ENCODE measurements around the gene MS4A10. TPM values are rescaled to one million over a fixed set of nuclear protein-coding genes. Genes with fewer than 3 reads are reported as not detected.

MS4A10 gene
- total and polyA plus RNA-seq, 4 donors: not detected

DNA sequence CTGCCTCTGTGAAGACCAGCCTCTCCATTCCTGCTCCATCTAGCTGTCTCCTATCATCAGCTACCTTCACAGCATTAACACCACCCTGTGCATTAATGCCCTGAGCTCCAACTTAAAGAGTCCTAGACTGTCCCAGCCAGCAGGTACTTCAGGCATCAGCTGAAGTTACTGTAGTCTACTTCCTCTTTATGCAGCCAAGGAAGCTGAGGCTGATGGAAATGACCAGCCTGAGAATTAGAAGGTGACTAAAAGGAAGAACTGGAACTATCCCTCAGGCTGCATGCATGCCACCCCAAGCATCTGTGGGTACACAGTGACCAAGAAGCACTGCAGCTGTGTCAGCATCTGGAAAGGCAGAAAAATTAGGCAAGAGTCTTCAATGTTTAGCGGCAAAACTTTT, 28.2 kb downstream of the MS4A10 start:
- Histone ChIP-seq H3K27ac (ENCODE audit: low read depth in 1 of 2, low read length in 2 of 2) (no peak overlapping the region), H3K27me3 (ENCODE audit: control insufficient read depth in 4 of 4, insufficient read depth in 4 of 4, low read length in 3 of 4) (peaks cover 0 to 2% (median 0%) of the 10 kb centered on the region in 4 donors), H3K36me3 (ENCODE audit: control insufficient read depth in 4 of 4, insufficient read depth in 3 of 4, low read depth in 1 of 4, low read length in 3 of 4) (no peaks in the 10 kb centered on the region), H3K9ac (ENCODE audit: low read depth in 1 of 2, low read length in 2 of 2) (no peak overlapping the region), H3K4me1 (ENCODE audit: control insufficient read depth in 4 of 4, insufficient read depth in 4 of 4, low read length in 3 of 4) (no peaks in the 10 kb centered on the region), H3K4me3 (ENCODE audit: low read depth in 1 of 3, low read length in 3 of 3) (no peak overlapping the region), H3K9me3 (ENCODE audit: control insufficient read depth in 4 of 4, low read length in 3 of 4) (peaks cover 0 to 5% (median 3%) of the 10 kb centered on the region in 4 donors)
- 88% methylated on average over 1 of the region's 1 CpG for WGBS
- DNase-seq (ENCODE audit: low spot score): no peak
- TF ChIP-seq RAD21 (IDR thresholded peaks at IDR 0.05) (no peak), FOXA2 (IDR thresholded peaks at IDR 0.05) (no peak), FOXA1 (IDR thresholded peaks at IDR 0.05) (no peak), TAF1 (conservative IDR thresholded peaks at IDR 0.05) (no peak), HNF4G (IDR thresholded peaks at IDR 0.05) (no peak), RXRA (IDR thresholded peaks at IDR 0.05) (no peak), SP1 (IDR thresholded peaks at IDR 0.05) (no peak), NR2F2 (IDR thresholded peaks at IDR 0.05) (no peak), JUND (IDR thresholded peaks at IDR 0.05) (no peak), GABPA (IDR thresholded peaks at IDR 0.05 in 1 of 2, conservative IDR thresholded peaks at IDR 0.05 in 1 of 2) (no peak), HNF4A (conservative IDR thresholded peaks at IDR 0.05) (no peak), EGR1 (IDR thresholded peaks at IDR 0.05; ENCODE audit: low read depth in 2 of 2) (no peak), YY1 (IDR thresholded peaks at IDR 0.05) (no peak)
- TF ChIP-seq, protein P1, sequence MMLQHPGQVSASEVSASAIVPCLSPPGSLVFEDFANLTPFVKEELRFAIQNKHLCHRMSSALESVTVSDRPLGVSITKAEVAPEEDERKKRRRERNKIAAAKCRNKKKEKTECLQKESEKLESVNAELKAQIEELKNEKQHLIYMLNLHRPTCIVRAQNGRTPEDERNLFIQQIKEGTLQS (IDR thresholded peaks at IDR 0.05): no peak
- TF ChIP-seq, protein P2, sequence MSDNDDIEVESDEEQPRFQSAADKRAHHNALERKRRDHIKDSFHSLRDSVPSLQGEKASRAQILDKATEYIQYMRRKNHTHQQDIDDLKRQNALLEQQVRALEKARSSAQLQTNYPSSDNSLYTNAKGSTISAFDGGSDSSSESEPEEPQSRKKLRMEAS (IDR thresholded peaks at IDR 0.05): no peak
- TF ChIP-seq, protein P3, sequence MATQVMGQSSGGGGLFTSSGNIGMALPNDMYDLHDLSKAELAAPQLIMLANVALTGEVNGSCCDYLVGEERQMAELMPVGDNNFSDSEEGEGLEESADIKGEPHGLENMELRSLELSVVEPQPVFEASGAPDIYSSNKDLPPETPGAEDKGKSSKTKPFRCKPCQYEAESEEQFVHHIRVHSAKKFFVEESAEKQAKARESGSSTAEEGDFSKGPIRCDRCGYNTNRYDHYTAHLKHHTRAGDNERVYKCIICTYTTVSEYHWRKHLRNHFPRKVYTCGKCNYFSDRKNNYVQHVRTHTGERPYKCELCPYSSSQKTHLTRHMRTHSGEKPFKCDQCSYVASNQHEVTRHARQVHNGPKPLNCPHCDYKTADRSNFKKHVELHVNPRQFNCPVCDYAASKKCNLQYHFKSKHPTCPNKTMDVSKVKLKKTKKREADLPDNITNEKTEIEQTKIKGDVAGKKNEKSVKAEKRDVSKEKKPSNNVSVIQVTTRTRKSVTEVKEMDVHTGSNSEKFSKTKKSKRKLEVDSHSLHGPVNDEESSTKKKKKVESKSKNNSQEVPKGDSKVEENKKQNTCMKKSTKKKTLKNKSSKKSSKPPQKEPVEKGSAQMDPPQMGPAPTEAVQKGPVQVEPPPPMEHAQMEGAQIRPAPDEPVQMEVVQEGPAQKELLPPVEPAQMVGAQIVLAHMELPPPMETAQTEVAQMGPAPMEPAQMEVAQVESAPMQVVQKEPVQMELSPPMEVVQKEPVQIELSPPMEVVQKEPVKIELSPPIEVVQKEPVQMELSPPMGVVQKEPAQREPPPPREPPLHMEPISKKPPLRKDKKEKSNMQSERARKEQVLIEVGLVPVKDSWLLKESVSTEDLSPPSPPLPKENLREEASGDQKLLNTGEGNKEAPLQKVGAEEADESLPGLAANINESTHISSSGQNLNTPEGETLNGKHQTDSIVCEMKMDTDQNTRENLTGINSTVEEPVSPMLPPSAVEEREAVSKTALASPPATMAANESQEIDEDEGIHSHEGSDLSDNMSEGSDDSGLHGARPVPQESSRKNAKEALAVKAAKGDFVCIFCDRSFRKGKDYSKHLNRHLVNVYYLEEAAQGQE (IDR thresholded peaks at IDR 0.05): no peak
- TF ChIP-seq, protein P4, sequence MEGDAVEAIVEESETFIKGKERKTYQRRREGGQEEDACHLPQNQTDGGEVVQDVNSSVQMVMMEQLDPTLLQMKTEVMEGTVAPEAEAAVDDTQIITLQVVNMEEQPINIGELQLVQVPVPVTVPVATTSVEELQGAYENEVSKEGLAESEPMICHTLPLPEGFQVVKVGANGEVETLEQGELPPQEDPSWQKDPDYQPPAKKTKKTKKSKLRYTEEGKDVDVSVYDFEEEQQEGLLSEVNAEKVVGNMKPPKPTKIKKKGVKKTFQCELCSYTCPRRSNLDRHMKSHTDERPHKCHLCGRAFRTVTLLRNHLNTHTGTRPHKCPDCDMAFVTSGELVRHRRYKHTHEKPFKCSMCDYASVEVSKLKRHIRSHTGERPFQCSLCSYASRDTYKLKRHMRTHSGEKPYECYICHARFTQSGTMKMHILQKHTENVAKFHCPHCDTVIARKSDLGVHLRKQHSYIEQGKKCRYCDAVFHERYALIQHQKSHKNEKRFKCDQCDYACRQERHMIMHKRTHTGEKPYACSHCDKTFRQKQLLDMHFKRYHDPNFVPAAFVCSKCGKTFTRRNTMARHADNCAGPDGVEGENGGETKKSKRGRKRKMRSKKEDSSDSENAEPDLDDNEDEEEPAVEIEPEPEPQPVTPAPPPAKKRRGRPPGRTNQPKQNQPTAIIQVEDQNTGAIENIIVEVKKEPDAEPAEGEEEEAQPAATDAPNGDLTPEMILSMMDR (IDR thresholded peaks at IDR 0.05; ENCODE audit: low read depth, low read length, missing input control): no peak
- TF ChIP-seq, protein P5, sequence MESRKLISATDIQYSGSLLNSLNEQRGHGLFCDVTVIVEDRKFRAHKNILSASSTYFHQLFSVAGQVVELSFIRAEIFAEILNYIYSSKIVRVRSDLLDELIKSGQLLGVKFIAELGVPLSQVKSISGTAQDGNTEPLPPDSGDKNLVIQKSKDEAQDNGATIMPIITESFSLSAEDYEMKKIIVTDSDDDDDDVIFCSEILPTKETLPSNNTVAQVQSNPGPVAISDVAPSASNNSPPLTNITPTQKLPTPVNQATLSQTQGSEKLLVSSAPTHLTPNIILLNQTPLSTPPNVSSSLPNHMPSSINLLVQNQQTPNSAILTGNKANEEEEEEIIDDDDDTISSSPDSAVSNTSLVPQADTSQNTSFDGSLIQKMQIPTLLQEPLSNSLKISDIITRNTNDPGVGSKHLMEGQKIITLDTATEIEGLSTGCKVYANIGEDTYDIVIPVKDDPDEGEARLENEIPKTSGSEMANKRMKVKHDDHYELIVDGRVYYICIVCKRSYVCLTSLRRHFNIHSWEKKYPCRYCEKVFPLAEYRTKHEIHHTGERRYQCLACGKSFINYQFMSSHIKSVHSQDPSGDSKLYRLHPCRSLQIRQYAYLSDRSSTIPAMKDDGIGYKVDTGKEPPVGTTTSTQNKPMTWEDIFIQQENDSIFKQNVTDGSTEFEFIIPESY (IDR thresholded peaks at IDR 0.05): no peak
